DMS53 (cell line): ENCODE results near the gene CIBAR2.
A peak's percentile ranks its signal among the peaks of the same experiment; 100 is the strongest.

Experiments used
- DNase-seq: peaks from one replicate; lab custom pipeline; 2025; lab: John Stamatoyannopoulos, UW

The CIBAR2 gene

DNA sequence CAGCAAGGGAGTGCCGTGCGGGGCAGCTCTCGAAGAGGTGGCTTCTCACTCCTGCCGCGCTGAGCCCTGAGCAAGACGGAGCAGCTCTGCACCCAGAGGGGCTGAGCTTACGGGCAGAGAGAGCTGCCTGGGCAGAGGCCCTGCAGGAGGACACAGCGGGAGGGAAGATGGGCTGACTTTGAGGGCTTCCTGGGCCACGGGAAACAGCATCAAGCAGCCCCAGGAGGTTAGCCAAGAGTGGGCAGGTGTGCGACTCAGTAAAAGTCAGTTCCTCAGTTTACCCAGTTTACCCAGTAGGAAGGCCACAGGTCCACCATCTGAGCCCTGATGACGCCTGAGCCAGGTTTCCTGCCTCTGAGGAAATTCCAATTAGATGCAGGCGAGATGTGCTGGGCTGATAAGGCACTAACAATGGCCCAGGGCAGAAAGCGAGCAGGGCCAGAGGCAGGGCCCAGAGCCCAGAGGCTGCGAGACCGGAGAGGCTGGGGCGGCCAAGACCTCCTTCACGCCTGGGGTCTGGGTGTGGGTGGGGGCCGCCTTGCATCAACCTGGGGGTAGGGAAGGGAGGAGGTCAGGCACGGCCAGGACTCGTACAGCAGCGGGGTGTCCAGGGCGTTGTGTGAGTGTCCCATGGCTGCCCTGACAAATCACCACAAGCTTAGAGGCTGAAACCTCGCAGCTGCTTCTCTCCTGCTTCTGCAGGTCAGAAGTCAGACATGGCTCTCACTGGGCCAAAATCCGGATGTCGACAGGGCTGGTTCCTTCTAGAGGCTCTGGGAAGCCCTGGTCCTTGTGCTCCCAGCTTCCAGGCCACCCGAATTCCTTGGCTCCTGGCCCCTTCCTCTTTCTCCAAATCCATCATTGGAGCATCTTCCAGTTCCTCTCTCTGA is 32.0 kb upstream of the CIBAR2 start:
- DNase-seq: no peak

- DNase-seq: no peak
These were observed 30.5 kb upstream of the CIBAR2 start for GRCh38 chr16:85142771-85143211.

- no peak for DNase-seq
These were observed 29.8 kb upstream of the CIBAR2 start for GRCh38 chr16:85142129-85142513.

DNA sequence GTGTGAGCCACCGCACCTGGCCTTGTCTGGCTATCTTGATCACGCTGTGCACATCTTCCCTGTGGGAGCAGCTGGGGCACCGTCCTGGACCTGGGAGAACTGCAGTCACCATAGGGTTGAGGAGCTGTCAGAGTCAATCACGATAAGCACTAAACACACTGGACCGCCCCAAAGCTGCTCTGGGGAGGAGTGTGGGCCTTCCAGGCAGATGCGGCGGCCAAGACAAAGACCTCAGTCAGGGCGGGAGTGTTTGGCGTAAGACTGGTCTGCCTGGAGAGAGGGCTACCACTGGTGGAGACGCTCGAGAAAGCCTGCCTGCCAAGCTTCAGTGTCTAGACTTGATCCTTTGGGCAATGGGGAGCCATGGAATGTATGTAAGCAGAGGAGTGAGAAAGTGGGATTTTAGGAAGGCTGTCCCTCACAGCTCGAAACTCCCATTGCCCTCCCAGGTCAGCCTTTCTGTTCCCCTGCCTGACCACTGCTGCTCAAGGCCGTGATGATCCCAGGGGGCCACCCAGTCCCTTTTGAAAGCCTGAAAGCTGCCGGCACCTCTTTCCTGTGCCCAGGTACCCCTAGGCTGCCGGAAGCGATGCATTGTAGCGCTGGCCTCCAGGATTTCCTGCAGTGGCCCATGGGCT is 29.3 kb upstream of the CIBAR2 start:
- no peak for DNase-seq

DNA sequence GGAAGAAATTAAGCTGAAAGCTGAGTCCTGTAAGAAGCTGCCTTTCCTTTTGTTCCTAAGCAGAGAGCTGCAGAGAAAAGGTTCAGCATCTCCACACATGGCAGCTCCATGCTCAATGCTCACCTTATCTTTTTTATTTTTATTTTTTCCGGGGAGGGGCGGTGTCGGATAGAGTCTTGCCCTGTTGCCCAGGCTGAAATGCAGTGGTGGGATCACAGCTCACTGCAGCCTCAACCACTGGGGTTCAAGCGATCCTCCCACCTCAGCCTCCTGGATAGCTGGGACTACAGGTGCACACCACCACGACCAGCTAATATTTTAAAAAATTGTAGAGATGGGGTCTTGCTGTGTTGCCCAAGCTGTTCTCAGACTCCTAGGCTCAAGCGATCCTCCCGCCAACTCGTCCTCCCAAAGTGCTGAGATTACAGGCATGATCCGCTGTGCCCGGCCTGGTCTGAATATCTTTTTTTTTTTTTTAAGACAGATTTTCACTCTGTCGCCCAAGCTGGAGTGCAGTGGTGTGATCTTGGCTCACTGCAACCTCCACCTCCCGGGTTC is 28.3 kb upstream of the CIBAR2 start:
- no peak for DNase-seq

DNA sequence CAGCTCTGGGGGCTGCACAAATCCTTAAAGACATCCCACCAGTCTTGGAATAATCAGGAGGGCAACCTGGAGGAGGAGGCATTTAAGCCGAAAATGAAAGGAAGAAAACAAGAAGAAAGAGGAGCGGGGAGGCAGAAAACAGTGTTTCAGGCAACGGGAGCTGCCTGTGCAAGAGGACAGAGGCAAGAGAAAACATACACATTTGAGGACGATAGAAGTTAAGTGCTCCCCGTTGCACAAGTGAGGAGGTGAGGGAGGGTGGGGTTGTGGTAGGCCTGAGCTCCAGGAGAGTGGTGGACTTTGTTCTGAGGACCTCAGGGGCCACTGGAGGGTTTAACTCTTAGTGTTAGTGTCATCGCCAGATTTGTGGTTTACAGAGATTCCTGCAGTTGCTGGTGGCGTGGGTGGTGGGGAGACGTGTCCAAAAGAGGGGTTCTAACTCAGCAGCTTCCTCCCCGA is 27.6 kb upstream of the CIBAR2 start:
- no peak for DNase-seq

DNA sequence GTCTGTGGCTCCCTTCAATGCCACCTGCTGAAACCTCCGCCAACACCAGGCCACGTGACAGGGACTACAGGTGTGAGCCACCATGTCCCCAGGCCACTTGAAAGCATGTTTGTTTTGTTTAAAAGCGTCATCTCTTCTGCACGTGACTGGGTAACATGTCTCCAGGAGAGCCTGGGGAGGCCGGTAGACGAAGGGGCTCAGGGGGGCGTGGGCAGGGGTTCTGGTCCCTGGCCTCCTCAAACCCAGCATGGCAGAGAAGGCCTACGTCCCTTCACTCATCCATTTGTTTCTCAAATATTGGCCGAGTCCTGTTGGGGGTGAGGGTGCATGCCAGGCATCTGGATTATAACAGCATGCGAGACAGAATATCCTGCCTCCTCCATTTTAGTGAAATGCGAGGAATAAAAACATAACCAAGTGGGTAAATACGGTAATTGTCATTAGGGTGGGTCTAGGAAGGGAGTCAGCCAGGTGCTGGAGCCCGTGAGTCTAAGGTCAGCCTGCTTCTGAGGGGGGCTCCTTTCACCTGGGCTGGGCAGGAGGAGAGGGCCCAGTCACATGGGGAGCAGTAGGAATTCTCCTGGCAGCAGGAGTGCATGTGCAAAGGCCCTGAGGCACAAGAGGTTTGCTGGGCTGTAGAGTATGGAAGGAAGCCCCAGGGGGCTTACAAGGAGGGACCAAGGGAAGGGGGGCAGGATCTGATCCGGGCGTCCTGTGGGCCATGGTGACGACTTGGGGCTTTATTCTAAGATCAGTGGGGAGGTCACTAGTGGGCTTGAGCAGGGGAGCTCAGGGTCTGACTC is 26.8 kb upstream of the CIBAR2 start:
- DNase-seq: peak; percentile 97

- peak; percentile 52 for DNase-seq
These were observed 26.0 kb upstream of the CIBAR2 start for GRCh38 chr16:85138073-85138824.

GRCh38 chr16:85137323-85138072 is 25.2 kb upstream of the CIBAR2 start:
- peak; percentile 92 for DNase-seq

GRCh38 chr16:85136702-85137322 is 24.5 kb upstream of the CIBAR2 start:
- DNase-seq: peak; percentile 92

DNA sequence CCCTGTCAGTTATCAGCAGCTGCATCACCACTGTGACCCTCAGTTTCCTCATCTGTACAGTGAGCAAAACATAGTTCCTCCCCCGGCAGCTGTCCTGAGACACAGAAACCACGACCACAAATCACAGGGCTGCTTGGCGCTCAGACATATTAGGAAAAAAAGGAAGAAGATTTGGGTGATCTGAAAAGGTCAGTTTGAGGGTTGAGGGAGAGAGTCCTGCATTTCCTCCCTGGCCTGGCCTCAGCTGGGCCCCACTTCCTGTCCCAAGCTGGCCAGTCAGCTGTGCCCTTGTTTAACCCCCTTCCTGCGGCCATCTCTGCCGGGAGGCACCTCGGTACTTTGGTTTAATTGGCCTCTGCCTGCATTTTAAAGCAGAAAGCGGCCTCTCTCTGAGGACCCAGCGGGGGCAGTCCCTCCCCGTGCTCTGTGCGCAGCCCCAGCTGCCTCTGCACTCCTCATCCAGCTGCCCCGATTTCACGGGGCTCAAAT is 24.0 kb upstream of the CIBAR2 start:
- DNase-seq: peak; percentile 47

- no peak for DNase-seq
These were observed 22.5 kb upstream of the CIBAR2 start for GRCh38 chr16:85134789-85135142.

- no peak for DNase-seq
These were observed 22.0 kb upstream of the CIBAR2 start for GRCh38 chr16:85134076-85134788.

- no peak for DNase-seq
These were observed 21.0 kb upstream of the CIBAR2 start for GRCh38 chr16:85133290-85133599.

DNA sequence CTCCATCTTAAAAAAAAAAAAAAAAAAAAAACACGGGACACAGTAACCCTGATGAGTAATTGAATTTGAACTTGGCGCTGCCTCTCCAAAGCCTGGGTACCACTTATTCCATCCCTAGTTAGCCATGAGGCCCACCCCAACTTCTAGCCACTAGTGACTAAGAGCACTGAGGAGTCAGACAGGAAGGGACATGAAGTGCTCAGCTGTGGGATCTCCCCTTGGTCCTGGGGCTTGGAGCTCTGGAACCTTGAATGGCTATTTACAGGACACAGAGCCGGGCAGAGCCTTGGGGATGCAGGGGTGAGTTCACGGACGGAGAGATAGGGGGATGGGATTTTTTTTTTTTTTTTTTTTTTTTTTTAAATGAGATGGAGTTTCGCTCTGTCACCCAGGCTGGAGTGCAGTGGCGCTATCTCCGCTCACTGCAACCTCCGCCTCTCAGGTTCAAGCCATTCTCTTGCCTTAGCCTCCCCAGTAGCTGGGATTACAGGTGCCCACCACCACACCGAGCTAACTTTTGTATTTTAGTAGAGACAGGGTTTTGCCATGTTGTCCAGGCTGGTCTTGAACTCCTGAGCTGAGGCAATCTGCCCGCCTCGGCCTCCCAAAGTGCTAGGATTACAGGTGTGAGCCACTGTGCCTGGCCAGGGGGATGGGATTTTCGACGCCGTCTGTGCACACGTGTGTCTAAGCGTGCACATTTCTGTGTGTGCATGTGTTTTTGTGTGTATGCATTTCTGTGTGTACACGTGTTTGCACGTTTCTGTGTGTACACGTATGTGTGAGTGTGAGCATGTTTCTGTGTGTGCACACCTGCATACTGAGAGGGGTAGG is 20.4 kb upstream of the CIBAR2 start:
- DNase-seq: no peak

DNA sequence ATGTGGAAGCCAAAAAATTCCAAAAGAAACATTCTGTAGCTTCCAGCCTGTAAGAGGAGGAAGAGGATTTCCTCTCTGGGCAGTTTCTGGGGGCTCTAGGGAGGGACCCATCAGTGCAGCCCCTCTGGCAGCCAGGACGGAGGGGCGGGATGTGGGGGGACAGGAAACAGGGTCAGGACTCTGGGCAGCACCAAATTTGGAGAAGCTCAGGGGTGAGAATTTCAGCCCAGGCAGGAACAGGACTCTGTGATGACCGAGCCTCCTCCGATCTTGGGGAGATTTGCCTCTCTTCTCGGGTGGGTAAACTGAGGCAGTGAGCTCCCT is 18.4 kb upstream of the CIBAR2 start:
- no peak for DNase-seq

- DNase-seq: no peak
These were observed 17.8 kb upstream of the CIBAR2 start for GRCh38 chr16:85129876-85130704.
